GM12878 (cell line): ENCODE results near the gene INO80. TPM values are rescaled to one million over a fixed set of nuclear protein-coding genes. Genes with fewer than 3 reads are reported as not detected.

Source experiments
- ATAC-seq: fragments of 200-7000 bp; cut with Tn5 transposase; 3 replicates; pipeline ENCODE4 v1.9.1; 2020; ENCODE audit warnings: mild to moderate bottlenecking, moderate library complexity
- BruUV-seq: library from RNA; stranded (reverse); fragments of 400-500 nt; replicated peaks from 2 replicates; lab custom pipeline; 2021; lab: Mats Ljungman, UMichigan
- CTCF ChIA-PET: fragments of 300-600 bp; sonication (Branson Sonifier 250); formaldehyde crosslinking; extraction: SDS; loops from one replicate; lab custom pipeline; 2021; ENCODE audit warnings: inconsistent platforms; lab: Yijun Ruan, JAX
- POLR2A ChIA-PET: fragments of 350-600 bp; formaldehyde crosslinking; extraction: SDS; loops from one replicate; lab custom pipeline; 2021; ENCODE audit warnings: inconsistent platforms; lab: Charles Lee
- RAD21 ChIA-PET: fragments of 300-600 bp; sonication (Branson Sonifier 250); formaldehyde crosslinking; loops from one replicate; lab custom pipeline; 2023; ENCODE audit warnings: antibody characterized with exemption; ENCODE audit not compliant: unreplicated experiment; lab: Charles Lee
- SMC1A ChIA-PET: fragments of 300-600 bp; sonication (Branson Sonifier 250); formaldehyde crosslinking; loops from one replicate; lab custom pipeline; 2023; ENCODE audit not compliant: unreplicated experiment, uncharacterized antibody; lab: Charles Lee
- DNase-seq: peaks from one replicate; pipeline ENCODE4 v3.0.0-alpha.2; 2011; ENCODE audit warnings: low read depth, low spot score
- FAIRE-seq: peaks from 3 replicates; lab custom pipeline; 2011; peaks lifted over from hg19 to GRCh38; lab: Jason Lieb, UNC
- H2AFZ ChIP-seq: 2 replicates; pipeline ENCODE4 v1.6.0; 2011; ENCODE audit warnings: low read depth, low read length, control low read depth; ENCODE audit not compliant: control insufficient read depth
- H3K27ac ChIP-seq: 2 replicates; pipeline ENCODE4 v1.5.1; 2011; ENCODE audit warnings: control low read depth; ENCODE audit not compliant: control insufficient read depth, insufficient read depth
- H3K27me3 ChIP-seq, 2 experiments: replicated peaks in 1 of 2; 2 replicates each; pipeline versions ENCODE4 v1.6.0 to v1.6.1; 2011; ENCODE audit warnings: low read length in 1 of 2; ENCODE audit not compliant: control insufficient read depth in 2 of 2, insufficient read depth in 2 of 2
- H3K36me3 ChIP-seq, 2 experiments: 2 replicates each; pipeline ENCODE4 v1.5.1; 2011; ENCODE audit warnings: low read length in 1 of 2; ENCODE audit not compliant: control insufficient read depth in 2 of 2, insufficient read depth in 2 of 2
- H3K4me1 ChIP-seq: 2 replicates; pipeline ENCODE4 v1.6.1; 2011; ENCODE audit warnings: mild to moderate bottlenecking, low read length, moderate library complexity, mixed read lengths; ENCODE audit not compliant: control insufficient read depth, insufficient read depth
- H3K4me2 ChIP-seq: 2 replicates; pipeline ENCODE4 v1.6.0; 2011; ENCODE audit warnings: control low read depth; ENCODE audit not compliant: control insufficient read depth, insufficient read depth
- H3K4me3 ChIP-seq: fragments of 200-600 bp; sonication (generic); 2 replicates; pipeline ENCODE4 v1.5.1; 2016
- H3K79me2 ChIP-seq: 2 replicates; pipeline ENCODE4 v1.6.0; 2011; ENCODE audit warnings: low read length; ENCODE audit not compliant: control insufficient read depth, insufficient read depth
- H3K9ac ChIP-seq: 2 replicates; pipeline ENCODE4 v1.8.0; 2011; ENCODE audit warnings: low read length, control low read depth, mixed read lengths; ENCODE audit not compliant: control insufficient read depth, insufficient read depth
- H3K9me3 ChIP-seq: replicated peaks from 3 replicates; pipeline ENCODE4 v1.5.1; 2011; ENCODE audit warnings: mild to moderate bottlenecking, low read length; ENCODE audit not compliant: control insufficient read depth, insufficient read depth
- H4K20me1 ChIP-seq: 2 replicates; pipeline ENCODE4 v1.6.0; 2011; ENCODE audit not compliant: control insufficient read depth, insufficient read depth
- CBFB ChIP-seq: IDR thresholded peaks from 2 replicates; pipeline ENCODE4 v1.6.1; 2016; ENCODE audit warnings: antibody characterized with exemption, low read depth
- ELK1 ChIP-seq: IDR thresholded peaks from 2 replicates; pipeline ENCODE4 v1.6.1; 2012; ENCODE audit warnings: low read depth, low read length, improper control_type of control experiment
- IKZF1 ChIP-seq: fragments of 450-650 bp; conservative IDR thresholded peaks from 2 replicates; pipeline ENCODE4 v1.6.1; 2017; ENCODE audit warnings: antibody characterized with exemption, mild to moderate bottlenecking
- WGBS: methylation state at CpG from one replicate; pipeline ENCODE4 v1.1.6; 2016; ENCODE audit warnings: low lambda C conversion rate; ENCODE audit not compliant: insufficient replicate concordance, insufficient coverage; ENCODE audit errors: missing lambda C conversion rate; 5-methylcytosine and 5-hydroxymethylcytosine counted together
- in situ Hi-C: fragments of 300-500 bp; cut with MboI; formaldehyde crosslinking; loops from 9 replicates; pipeline ENCODE4 v1.14.3; 2018; ENCODE audit warnings: mixed read lengths
- intact Hi-C: fragments of 100-400 bp; cut with micrococcal nuclease; formaldehyde crosslinking; loops from one replicate; pipeline ENCODE4 v1.14.2; 2022; ENCODE audit not compliant: unreplicated experiment
- polyA plus RNA-seq, 11 experiments: library from polyadenylated mRNA; depleted of rRNA in 4 of 11; unstranded in 6 of 11; stranded (reverse) in 5 of 11; fragments of >200 nt; fragmentation: Nextera tagmentation in 4 of 11; fragmentation: Illumina TruSeq in 1 of 11; extraction: Ambion mirVana in 4 of 11; extraction: Trizol in 1 of 11; gene quantifications; 1 replicate in 1 of 11; 2 replicates in 10 of 11; pipeline versions ENCODE4 v1.2.1 to v1.2.3, GENCODE V29; 2011 to 2016; ENCODE audit warnings: inconsistent platforms in 2 of 11, missing spikeins in 2 of 11, low read depth in 1 of 11
- total RNA-seq, 4 experiments: library from RNA; depleted of rRNA in 3 of 4; stranded (reverse); fragments of >200 nt in 3 of 4; fragmentation: Illumina TruSeq in 1 of 4; extraction: Trizol in 1 of 4; gene quantifications; 2 replicates each; pipeline versions ENCODE4 v1.2.1 to v1.2.3, GENCODE V29; 2013 to 2021

INO80 gene
- total and polyA plus RNA-seq, 10 of the 15 experiments (the other 5 are each of a cell fraction or from before 2014, with no cell fraction given) = 4.5 to 25.0 (median 14.2) TPM

GRCh38 chr15:40960925-40961324 is 155.2 kb downstream of the INO80 start (continued):
- TF ChIP-seq CBFB (no peak), ELK1 (no peak)

GRCh38 chr15:40960151-40960885 is 155.8 kb downstream of the INO80 start:
- H4K20me1 ChIP-seq = no peaks in the 10 kb centered on the region
- BruUV-seq = no TSS peak
- TF ChIP-seq IKZF1 = no peak
- TF ChIP-seq, all 136 proteins: peak for 0
- intact Hi-C loops (no loop called here), in situ Hi-C loops (no loop called here)
- Histone ChIP-seq H3K79me2 (no peaks in the 10 kb centered on the region), H3K4me2 (no peak overlapping the region), H3K9ac (no peak overlapping the region), H3K27ac (no peak overlapping the region), H3K9me3 (no peaks in the 10 kb centered on the region), H3K27me3 (no peaks in the 10 kb centered on the region), H3K36me3 (no peaks in the 10 kb centered on the region), H3K4me1 (no peaks in the 10 kb centered on the region), H2AFZ (no peak overlapping the region), H3K4me3 (no peak overlapping the region)
- POLR2A ChIA-PET = no interaction called here
- ATAC-seq (no peak), DNase-seq (no peak), FAIRE-seq (no peak)
- CTCF ChIA-PET = interaction anchor here (0.5 kb wide), 1 partner anchor 357 kb away, joined by 3 read pairs; no protein-coding TSS in a partner anchor
- 59% methylated on average over 16 of the region's 16 CpGs for WGBS
- SMC1A ChIA-PET = no interaction called here
- RAD21 ChIA-PET = no interaction called here
